Activated T-helper 1 cell treated with anti-CD3 and anti-CD28 coated beads, Interleukin-12 subunit alpha, Interleukin-12 subunit beta, Interleukin-2, Interleukin-4 antibody, amounts not matched to agents 30 ng/mL and 10 ng/mL and 1 ng/mL, durations not matched to agents 14 hours and 24 hours and 36 hours (primary cell): ENCODE results near the gene APC. TPM values are rescaled to one million over a fixed set of nuclear protein-coding genes. Genes with fewer than 3 reads are reported as not detected.
"Not testable (repeated sequence)": the region's sequence is repeated elsewhere in the genome, so short reads cannot be mapped to it uniquely, and the experiment has no call there.

Experiments used
- DNase-seq: peaks from one replicate; pipeline ENCODE4 v3.0.0; 2021; ENCODE audit warnings: low spot score
- H3K27ac Mint-ChIP-seq: one replicate; pipeline ENCODE4 v1.8.0; 2021; ENCODE audit warnings: mild to moderate bottlenecking, mixed read lengths
- H3K27me3 Mint-ChIP-seq: one replicate; pipeline ENCODE4 v1.8.0; 2022; ENCODE audit warnings: mild to moderate bottlenecking, moderate library complexity, mixed read lengths; ENCODE audit not compliant: insufficient read depth
- H3K36me3 Mint-ChIP-seq: one replicate; pipeline ENCODE4 v1.8.0; 2021; ENCODE audit warnings: low read depth, mixed read lengths
- H3K4me1 Mint-ChIP-seq: one replicate; pipeline ENCODE4 v1.8.0; 2021; ENCODE audit warnings: low read depth, mixed read lengths
- H3K4me3 Mint-ChIP-seq: one replicate; pipeline ENCODE4 v1.8.0; 2021; ENCODE audit warnings: mild to moderate bottlenecking, moderate library complexity, mixed read lengths
- H3K9me3 Mint-ChIP-seq: one replicate; pipeline ENCODE4 v1.8.0; 2021; ENCODE audit warnings: mixed read lengths
- intact Hi-C: fragments of 100-400 bp; cut with micrococcal nuclease; formaldehyde crosslinking; loops from one replicate; pipeline ENCODE4 v1.15.1; 2024
- total RNA-seq: library from RNA; stranded (reverse); gene quantifications from 2 replicates; pipeline ENCODE4 v1.2.3, GENCODE V29; 2022

The APC gene
- total RNA-seq, 1 donor from 2014 or later: 20.3 TPM

DNA sequence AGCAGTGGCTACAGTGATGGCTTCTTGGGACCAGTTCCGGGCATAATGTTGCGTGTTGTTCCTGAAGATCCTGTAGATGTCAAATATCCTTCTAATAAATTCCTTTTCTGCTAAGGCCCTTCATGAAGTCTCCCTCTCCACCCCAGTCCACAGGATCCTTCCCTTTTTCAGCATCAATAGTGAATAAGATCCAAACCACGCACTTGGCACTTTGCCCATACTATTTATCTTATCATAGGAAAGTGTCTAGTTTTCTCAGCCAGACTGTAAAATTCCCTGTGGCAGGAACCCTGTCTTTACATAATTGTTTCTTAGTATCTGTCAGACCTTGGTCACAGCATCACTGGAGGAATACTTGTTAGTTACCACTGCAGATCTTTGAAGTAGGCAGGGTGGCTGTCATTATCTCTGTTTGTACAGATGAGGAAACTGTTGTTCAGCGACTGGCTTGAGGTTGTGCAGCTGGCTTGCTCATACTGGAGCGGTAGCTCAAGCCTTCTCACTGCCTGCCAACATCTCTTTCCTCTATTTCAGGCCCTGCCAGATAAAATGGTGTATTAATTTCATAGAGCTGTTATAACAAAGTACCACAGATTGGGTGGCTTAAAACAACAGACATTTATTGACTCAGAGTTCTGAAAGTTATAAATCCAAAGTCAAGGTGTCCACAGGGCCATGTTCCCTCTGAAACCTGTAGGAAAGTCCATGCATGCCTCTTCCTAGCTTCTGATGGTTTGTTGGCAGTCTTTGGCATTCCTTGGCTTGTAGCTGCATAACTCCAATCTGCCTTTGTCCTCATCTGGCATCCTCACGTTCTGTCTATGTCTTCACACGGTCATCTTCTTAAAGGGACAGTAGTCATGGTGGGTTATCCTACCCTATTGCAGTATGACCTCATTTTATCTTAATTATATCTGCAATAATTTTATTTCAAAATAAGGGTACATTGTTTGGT is 33.5 kb upstream of the APC start:
- peaks cover 12% of the 10 kb centered on the region for H3K27me3 Mint-ChIP-seq
- no peak overlapping the region for H3K27ac Mint-ChIP-seq
- no peaks in the 10 kb centered on the region for H3K9me3 Mint-ChIP-seq
- no peak for DNase-seq
- no peak overlapping the region for H3K4me3 Mint-ChIP-seq
- H3K36me3 Mint-ChIP-seq: no peaks in the 10 kb centered on the region
- intact Hi-C loops: loop anchor here (10.0 kb wide), 1 partner anchor 1609 kb away; the partner anchor contains the start of gene WDR36
- H3K4me1 Mint-ChIP-seq: peaks cover 23% of the 10 kb centered on the region

DNA sequence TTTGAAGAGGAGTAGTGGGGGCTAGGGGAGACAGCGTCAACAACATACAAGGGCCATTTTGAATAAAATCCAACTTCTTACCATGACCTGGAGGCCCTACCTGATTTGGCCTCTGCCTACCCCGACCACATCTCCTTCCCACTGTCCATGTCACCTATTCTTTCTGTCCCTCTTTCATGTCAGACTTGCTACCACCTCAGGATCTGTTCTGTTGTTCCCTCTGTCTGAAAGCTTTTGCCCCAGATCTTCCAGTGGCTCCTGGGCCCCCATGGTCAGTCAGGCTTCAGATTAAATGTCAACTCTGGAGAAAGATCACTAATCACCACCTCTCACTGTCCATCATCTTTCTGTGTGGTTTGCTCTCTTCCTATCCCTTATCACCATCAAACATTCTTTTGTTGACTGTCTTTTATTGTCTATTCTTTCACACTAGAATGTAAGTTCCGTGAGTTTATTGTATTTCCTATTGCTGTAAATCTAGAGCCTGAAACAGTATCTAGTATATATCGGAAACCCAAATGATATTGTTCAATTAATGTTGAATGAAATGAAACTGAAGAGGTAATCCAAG is 31.2 kb upstream of the APC start:
- Mint-ChIP-seq H3K27ac (peak overlapping the region; percentile 80), H3K4me3 (peak overlapping the region; percentile 94), H3K9me3 (no peaks in the 10 kb centered on the region), H3K36me3 (no peaks in the 10 kb centered on the region), H3K4me1 (peaks cover 37% of the 10 kb centered on the region), H3K27me3 (peaks cover 8% of the 10 kb centered on the region)
- intact Hi-C loops: loop anchor here (1.0 to 10.0 kb wide), 11 partner anchors 31 to 1612 kb away; partner anchors contain the start of genes APC, DCP2, REEP5 and SRP19
- DNase-seq: no peak

DNA sequence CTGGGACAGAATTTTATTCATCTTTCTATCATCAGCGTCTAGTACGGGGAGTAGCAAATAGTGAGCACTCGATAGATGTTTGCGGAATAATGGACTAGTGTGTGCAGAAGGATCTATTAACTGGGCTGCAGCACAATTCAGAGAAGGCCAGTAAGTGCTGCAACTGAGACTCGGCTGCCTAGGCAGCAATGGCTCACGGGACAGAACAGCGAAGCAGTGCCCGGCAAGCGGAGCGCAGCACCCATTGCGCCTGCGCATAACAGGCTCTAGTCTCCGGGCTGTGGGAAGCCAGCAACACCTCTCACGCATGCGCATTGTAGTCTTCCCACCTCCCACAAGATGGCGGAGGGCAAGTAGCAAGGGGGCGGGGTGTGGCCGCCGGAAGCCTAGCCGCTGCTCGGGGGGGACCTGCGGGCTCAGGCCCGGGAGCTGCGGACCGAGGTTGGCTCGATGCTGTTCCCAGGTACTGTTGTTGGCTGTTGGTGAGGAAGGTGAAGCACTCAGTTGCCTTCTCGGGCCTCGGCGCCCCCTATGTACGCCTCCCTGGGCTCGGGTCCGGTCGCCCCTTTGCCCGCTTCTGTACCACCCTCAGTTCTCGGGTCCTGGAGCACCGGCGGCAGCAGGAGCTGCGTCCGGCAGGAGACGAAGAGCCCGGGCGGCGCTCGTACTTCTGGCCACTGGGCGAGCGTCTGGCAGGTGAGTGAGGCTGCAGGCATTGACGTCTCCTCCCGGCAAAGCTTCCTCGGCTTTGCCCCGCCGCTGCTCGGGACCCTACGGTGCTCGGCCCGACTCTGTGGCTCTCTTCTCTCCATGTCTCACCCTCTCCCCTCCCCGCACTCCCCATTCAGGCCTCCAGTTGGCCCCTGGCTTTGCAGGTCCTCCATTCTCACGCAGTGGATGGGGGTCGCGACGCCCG is 30.2 kb upstream of the APC start:
- peaks cover 37% of the 10 kb centered on the region for H3K4me1 Mint-ChIP-seq
- H3K4me3 Mint-ChIP-seq: peak overlapping the region; percentile 94
- H3K36me3 Mint-ChIP-seq: no peaks in the 10 kb centered on the region
- H3K27me3 Mint-ChIP-seq: peaks cover 8% of the 10 kb centered on the region
- H3K9me3 Mint-ChIP-seq: no peaks in the 10 kb centered on the region
- intact Hi-C loops: loop anchor here (1.0 to 10.0 kb wide), 11 partner anchors 30 to 1613 kb away; partner anchors contain the start of genes APC, DCP2, REEP5 and SRP19
- peak; percentile 96 for DNase-seq
- H3K27ac Mint-ChIP-seq: peak overlapping the region; percentile 81

DNA sequence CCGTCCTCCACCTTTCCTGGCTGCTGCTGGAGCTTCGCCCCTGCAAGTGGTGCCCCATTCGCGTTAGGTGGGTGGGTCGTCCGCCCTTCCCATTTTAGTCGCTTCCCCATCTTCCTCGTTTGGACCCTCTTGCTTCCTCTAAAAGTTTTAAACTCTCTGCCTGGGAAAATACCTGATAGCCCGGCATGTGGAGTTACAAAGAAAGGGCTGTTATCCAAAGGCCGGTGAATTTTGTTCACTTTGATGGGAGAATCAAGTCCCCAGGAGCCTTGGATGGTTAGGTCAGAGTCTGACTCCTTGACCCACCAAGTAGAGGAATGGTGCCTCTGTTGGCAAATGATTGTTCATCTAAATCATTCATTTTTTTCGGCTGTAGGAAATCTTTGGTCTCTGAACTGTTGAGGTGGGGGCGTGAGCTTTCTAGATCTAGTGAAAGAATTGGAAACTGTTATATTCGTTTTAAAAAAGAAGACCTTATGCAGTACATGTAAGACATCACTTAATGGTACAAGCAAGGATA is 29.5 kb upstream of the APC start:
- peaks cover 3% of the 10 kb centered on the region for H3K36me3 Mint-ChIP-seq
- H3K4me1 Mint-ChIP-seq: peaks cover 37% of the 10 kb centered on the region
- DNase-seq: no peak
- intact Hi-C loops: loop anchor here (5.0 to 10.0 kb wide), 3 partner anchors 49 to 1613 kb away; partner anchors contain the start of gene WDR36
- H3K27me3 Mint-ChIP-seq: peaks cover 8% of the 10 kb centered on the region
- H3K4me3 Mint-ChIP-seq: peak overlapping the region; percentile 94
- peak overlapping the region; percentile 81 for H3K27ac Mint-ChIP-seq
- H3K9me3 Mint-ChIP-seq: no peaks in the 10 kb centered on the region

DNA sequence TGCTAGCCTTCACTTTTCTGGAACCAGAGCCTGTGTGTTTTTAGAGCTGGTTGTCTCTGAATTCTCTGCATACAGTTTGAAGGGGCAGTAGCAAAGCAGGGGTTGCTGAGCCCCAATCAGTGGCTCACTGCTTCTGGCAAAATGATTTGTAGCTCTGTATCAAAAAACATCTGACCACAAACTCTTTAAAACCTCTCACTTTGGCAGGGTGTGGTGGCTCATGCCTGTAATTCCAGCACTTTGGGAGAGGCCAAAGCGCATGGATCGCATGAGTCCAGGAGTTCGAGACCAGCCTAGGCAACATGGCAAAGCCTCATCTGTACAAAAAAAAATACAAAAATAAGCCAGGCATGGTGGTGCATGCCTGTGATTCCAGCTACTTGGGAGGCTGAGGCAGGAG is 28.3 kb upstream of the APC start:
- peaks cover 5% of the 10 kb centered on the region for H3K27me3 Mint-ChIP-seq
- no peak for DNase-seq
- intact Hi-C loops: loop anchor here (5.0 to 10.0 kb wide), 3 partner anchors 48 to 1615 kb away; partner anchors contain the start of gene WDR36
- H3K4me1 Mint-ChIP-seq: peaks cover 37% of the 10 kb centered on the region
- no peaks in the 10 kb centered on the region for H3K9me3 Mint-ChIP-seq
- peak overlapping the region; percentile 94 for H3K4me3 Mint-ChIP-seq
- no peak overlapping the region for H3K27ac Mint-ChIP-seq
- peaks cover 5% of the 10 kb centered on the region for H3K36me3 Mint-ChIP-seq

DNA sequence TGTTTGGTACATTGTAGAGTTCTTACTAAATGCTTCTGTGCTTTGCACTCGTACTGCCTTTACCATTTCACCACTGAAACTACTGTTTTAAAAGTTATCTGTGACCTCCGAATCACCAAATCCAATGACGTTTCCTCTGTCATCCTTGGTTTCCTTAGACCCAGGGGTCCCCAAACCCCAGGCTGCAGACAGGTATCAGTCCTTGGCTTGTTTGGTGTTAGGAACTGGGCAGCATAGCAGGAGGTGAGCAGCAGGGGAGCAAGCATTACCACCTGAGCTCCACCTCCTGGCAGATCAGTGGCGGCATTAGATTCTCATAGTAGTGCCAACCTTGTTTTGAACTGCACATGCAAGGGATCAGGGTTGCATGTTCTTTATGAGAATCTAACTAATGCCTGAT is 26.8 kb upstream of the APC start:
- Mint-ChIP-seq H3K4me1 (peaks cover 37% of the 10 kb centered on the region), H3K36me3 (peaks cover 5% of the 10 kb centered on the region), H3K27me3 (peaks cover 3% of the 10 kb centered on the region), H3K4me3 (no peak overlapping the region), H3K27ac (no peak overlapping the region), H3K9me3 (no peaks in the 10 kb centered on the region)
- intact Hi-C loops: no loop called here
- DNase-seq: no peak

DNA sequence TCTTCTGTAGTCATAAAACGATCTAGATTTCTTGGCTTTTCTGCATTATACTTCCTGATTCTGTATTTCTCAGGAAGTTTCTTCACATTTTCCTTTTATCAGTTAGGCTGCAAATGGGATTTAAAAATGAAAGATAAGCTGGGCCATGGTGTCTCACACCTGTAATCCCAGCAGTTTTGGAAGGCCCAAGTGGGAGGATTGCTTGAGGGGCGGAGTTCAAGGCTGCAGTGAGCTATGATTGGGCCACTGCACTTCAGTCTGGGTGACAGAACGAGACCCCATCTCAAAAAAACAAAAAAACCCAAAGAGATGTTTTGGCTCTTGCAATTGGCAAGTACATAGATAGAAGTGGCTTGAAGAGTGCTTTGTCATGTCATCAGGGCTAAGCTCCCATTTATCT is 26.2 kb upstream of the APC start:
- H3K4me1 Mint-ChIP-seq: peaks cover 35% of the 10 kb centered on the region

DNA sequence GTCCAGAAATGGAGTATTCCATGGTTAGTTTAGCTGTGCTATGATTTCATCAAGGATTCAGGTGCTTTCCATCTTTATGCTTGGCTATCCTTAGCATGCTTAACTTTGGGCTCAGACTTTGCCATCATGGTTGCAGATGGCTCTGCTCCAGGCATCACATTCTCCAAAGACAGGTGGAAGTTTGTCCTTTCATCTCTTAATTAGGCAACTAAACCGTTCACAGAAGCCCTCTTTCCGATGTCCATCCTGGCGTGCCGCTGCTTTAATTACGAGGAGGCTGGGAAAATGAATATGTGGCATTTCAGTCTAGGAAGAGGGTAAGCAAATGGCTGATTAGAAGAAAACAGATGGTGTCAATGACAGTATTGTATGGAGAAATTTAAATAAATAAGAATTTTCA is 24.5 kb upstream of the APC start:
- no peak overlapping the region for H3K4me3 Mint-ChIP-seq
- H3K4me1 Mint-ChIP-seq: peaks cover 24% of the 10 kb centered on the region
- no peak overlapping the region for H3K27ac Mint-ChIP-seq
- no peaks in the 10 kb centered on the region for H3K27me3 Mint-ChIP-seq
- intact Hi-C loops: no loop called here
- H3K36me3 Mint-ChIP-seq: peaks cover 5% of the 10 kb centered on the region
- no peaks in the 10 kb centered on the region for H3K9me3 Mint-ChIP-seq
- DNase-seq: no peak

More for the DNA sequence above, 26.2 kb upstream of the APC start:
- intact Hi-C loops: no loop called here
- Mint-ChIP-seq H3K27me3 (peaks cover 3% of the 10 kb centered on the region), H3K9me3 (no peaks in the 10 kb centered on the region), H3K36me3 (peaks cover 5% of the 10 kb centered on the region), H3K27ac (no peak overlapping the region), H3K4me3 (no peak overlapping the region)
- no peak for DNase-seq

DNA sequence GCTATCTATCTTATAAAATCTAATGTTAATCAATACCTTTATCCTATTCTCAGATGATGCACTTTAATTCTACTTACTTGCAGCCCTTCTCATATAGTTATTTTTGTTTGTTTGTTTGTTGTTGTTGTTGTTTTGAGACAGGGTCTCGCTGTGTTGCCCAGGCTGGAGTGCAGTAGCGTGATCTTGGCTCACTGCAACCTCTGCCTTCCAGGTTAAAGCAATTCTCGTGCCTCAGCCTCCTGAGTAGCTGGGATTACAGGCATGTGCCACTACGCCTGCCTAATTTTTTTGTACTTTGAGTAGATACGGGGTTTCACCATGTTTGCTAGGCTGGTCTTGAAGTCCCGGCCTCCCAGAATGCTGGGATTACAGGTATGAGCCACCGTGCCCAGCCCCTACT is 20.8 kb upstream of the APC start:
- H3K4me3 Mint-ChIP-seq, H3K27me3 Mint-ChIP-seq, H3K4me1 Mint-ChIP-seq, H3K27ac Mint-ChIP-seq, intact Hi-C loops, H3K9me3 Mint-ChIP-seq, H3K36me3 Mint-ChIP-seq, DNase-seq: not testable (repeated sequence)

DNA sequence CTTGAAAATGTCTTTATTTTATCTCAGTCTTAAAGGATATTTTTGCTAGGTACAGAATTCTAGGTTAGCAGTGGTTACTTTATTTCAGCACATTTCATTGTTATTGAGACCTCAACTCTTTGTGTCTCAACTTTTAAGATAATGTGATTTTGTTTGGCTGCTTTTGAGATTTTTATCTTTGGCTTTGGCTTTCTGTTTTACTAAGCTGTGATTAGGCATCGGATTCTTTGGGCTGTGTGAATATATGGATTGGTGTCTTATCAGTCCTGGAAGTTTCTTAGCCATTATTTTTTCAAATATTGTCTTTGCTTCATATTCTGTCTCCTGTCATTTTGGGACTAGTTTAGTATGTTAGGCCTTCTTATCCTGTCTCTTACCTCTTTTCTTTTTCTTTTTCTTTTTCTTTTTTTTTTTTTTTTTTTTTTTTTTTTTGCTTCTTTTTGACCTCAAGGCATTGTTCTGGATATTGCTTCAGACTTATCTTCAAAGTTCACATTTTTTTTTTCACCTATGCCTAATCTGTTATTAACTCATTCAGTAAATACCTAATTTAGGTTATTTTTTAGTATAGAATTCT is 20.1 kb upstream of the APC start:
- intact Hi-C loops: no loop called here
- H3K36me3 Mint-ChIP-seq: peaks cover 4% of the 10 kb centered on the region
- no peaks in the 10 kb centered on the region for H3K27me3 Mint-ChIP-seq
- H3K27ac Mint-ChIP-seq: no peak overlapping the region
- DNase-seq: no peak
- H3K4me3 Mint-ChIP-seq: no peak overlapping the region
- peaks cover 10% of the 10 kb centered on the region for H3K4me1 Mint-ChIP-seq
- no peaks in the 10 kb centered on the region for H3K9me3 Mint-ChIP-seq

DNA sequence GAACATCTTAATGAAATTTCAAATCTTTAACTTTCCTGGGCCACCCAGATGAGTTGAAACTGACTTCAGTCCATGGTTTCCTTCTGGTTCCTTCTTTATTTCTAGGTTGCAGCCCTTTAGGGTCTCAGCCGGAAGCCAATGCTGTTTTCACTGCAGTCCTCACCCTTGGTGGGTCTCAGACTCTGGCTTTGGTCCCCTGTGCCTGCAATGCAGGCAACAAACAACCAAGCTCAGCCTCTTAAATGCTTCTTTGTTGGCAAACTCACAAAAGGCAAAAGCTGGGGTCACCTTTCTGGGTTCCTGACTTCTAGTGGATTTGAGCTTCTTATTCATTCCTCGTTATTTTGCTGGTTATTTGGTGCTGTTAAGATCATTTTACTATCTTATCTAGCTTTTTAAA is 19.3 kb upstream of the APC start:
- DNase-seq: no peak
- H3K27me3 Mint-ChIP-seq: no peaks in the 10 kb centered on the region
- intact Hi-C loops: no loop called here
- no peak overlapping the region for H3K4me3 Mint-ChIP-seq
- H3K36me3 Mint-ChIP-seq: no peaks in the 10 kb centered on the region
- peaks cover 10% of the 10 kb centered on the region for H3K4me1 Mint-ChIP-seq
- H3K27ac Mint-ChIP-seq: no peak overlapping the region
- no peaks in the 10 kb centered on the region for H3K9me3 Mint-ChIP-seq

DNA sequence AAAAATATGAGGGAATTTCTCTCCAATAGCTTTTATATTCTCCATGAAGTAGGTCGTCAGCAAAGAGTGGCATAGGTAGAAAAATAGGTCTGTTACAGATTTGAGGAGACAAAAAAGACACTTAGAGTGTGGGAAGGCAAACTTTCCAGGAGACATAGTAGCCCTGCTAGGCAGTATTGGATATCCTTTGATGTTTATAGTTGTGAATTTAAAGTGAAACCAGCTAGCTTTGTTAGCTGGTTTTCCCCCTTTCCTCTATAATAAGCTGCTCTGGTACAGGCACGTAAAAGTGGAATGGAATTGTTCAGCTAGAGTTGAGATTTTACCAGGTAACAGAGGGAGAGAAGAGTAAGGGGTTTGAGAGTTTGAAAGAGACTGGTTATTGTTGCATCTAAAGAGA is 17.1 kb upstream of the APC start:
- Mint-ChIP-seq H3K9me3 (no peaks in the 10 kb centered on the region), H3K27me3 (no peaks in the 10 kb centered on the region), H3K4me1 (peaks cover 10% of the 10 kb centered on the region), H3K36me3 (peaks cover 2% of the 10 kb centered on the region), H3K27ac (no peak overlapping the region), H3K4me3 (no peak overlapping the region)
- DNase-seq: no peak
- intact Hi-C loops: no loop called here
